ENCODE measurements around the gene MCM9. TPM values are rescaled to one million over a fixed set of nuclear protein-coding genes. Genes with fewer than 3 reads are reported as not detected.

Gene MCM9
- total RNA-seq, 2 donors from 2014 or later, result 12.8 to 21.7 TPM

GRCh38 chr6:118952683-118953082, 17.7 kb upstream of the MCM9 start:
- H3K27me3 Mint-ChIP-seq, result no peaks in the 10 kb centered on the region
- ATAC-seq (replicated peaks), result no peak
- H3K4me1 Mint-ChIP-seq, result no peaks in the 10 kb centered on the region
- peaks cover 11% of the 10 kb centered on the region for H3K9me3 Mint-ChIP-seq
- H3K36me3 Mint-ChIP-seq (ENCODE audit: low read depth), result no peaks in the 10 kb centered on the region
- H3K27ac Mint-ChIP-seq, result no peak overlapping the region
- H3K4me3 Mint-ChIP-seq, result no peak overlapping the region

DNA sequence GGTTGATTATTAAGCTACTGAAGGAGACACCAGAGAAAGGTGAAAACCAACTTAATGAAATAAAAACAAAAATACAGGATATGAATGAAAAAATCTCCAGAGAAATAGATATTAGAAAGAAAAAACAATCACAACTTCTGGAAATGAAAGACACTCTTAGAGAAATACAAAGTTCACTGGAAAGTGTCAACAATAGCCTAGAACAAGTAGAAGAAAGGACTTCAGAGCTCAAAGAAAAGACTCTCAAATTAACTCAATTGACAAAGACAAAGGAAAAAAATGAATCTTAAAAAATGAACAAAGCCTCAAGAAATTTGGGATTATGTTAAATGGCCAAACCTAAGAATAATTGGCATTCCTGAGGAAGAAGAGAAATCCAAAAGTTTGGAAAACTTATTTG, 10.3 kb upstream of the MCM9 start:
- Mint-ChIP-seq H3K27me3 (no peaks in the 10 kb centered on the region), H3K36me3 (ENCODE audit: low read depth) (no peaks in the 10 kb centered on the region), H3K27ac (no peak overlapping the region), H3K4me1 (no peaks in the 10 kb centered on the region), H3K9me3 (peaks cover 41% of the 10 kb centered on the region), H3K4me3 (no peak overlapping the region)
- ATAC-seq (replicated peaks), result no peak

GRCh38 chr6:118940770-118941169, 5.8 kb upstream of the MCM9 start:
- Mint-ChIP-seq H3K27ac (no peak overlapping the region), H3K27me3 (no peaks in the 10 kb centered on the region), H3K4me1 (peaks cover 8% of the 10 kb centered on the region), H3K36me3 (ENCODE audit: low read depth) (peaks cover 7% of the 10 kb centered on the region), H3K9me3 (peaks cover 27% of the 10 kb centered on the region), H3K4me3 (no peak overlapping the region)
- no peak for ATAC-seq (replicated peaks)

- peaks cover 17% of the 10 kb centered on the region for H3K9me3 Mint-ChIP-seq
- no peaks in the 10 kb centered on the region for H3K27me3 Mint-ChIP-seq
- no peak for ATAC-seq (replicated peaks)
- H3K36me3 Mint-ChIP-seq (ENCODE audit: low read depth), result peaks cover 7% of the 10 kb centered on the region
- H3K4me3 Mint-ChIP-seq, result no peak overlapping the region
- H3K4me1 Mint-ChIP-seq, result peaks cover 11% of the 10 kb centered on the region
- H3K27ac Mint-ChIP-seq, result no peak overlapping the region
These were observed 4.7 kb upstream of the MCM9 start for GRCh38 chr6:118939683-118940082.

- no peak for ATAC-seq (replicated peaks)
- H3K27me3 Mint-ChIP-seq, result no peaks in the 10 kb centered on the region
- peaks cover 16% of the 10 kb centered on the region for H3K4me1 Mint-ChIP-seq
- H3K9me3 Mint-ChIP-seq, result no peaks in the 10 kb centered on the region
- peak overlapping the region; percentile 89 for H3K27ac Mint-ChIP-seq
- peaks cover 24% of the 10 kb centered on the region for H3K36me3 Mint-ChIP-seq (ENCODE audit: low read depth)
- H3K4me3 Mint-ChIP-seq, result peak overlapping the region; percentile 89
These were observed 1.2 kb upstream of the MCM9 start for GRCh38 chr6:118935978-118936703.

GRCh38 chr6:118935331-118935668, 341 bp upstream of the MCM9 start:
- Mint-ChIP-seq H3K27ac (peak overlapping the region; percentile 89), H3K4me1 (peaks cover 16% of the 10 kb centered on the region), H3K27me3 (no peaks in the 10 kb centered on the region), H3K36me3 (ENCODE audit: low read depth) (peaks cover 32% of the 10 kb centered on the region), H3K9me3 (no peaks in the 10 kb centered on the region), H3K4me3 (peak overlapping the region; percentile 89)
- ATAC-seq (replicated peaks), result no peak

DNA sequence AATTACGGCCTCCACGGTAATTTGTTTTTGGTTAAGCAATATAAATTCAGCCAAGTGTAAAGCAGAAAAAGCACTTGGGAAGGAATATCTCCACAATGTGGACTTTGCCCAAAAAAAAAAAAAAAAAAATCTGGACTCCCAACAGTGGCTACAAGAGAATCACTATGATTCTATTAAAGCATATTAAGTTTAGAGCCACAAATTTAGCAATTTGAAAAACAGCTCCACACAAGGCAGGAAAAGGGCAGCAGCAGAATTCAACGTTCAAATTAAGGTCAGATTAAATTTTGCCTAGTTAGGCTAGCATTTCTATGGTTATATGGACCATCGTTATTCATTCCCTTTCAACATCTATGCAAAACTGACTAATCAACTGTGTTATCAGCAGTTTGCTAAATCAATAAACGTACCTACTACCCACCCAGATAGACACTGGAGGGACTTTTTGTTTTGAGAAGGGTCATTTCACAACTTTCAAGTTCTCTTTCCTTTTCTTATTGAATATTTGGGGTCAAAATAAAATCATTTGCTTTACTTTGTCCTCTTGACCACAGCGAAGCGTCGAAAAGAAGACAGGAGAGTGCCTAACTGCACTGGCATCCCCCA, 1.0 kb downstream of the MCM9 start:
- Mint-ChIP-seq H3K4me3 (peak overlapping the region; percentile 89), H3K27ac (peak overlapping the region; percentile 89), H3K36me3 (ENCODE audit: low read depth) (peaks cover 39% of the 10 kb centered on the region), H3K4me1 (peaks cover 16% of the 10 kb centered on the region), H3K27me3 (no peaks in the 10 kb centered on the region), H3K9me3 (no peaks in the 10 kb centered on the region)
- ATAC-seq (replicated peaks), result no peak

DNA sequence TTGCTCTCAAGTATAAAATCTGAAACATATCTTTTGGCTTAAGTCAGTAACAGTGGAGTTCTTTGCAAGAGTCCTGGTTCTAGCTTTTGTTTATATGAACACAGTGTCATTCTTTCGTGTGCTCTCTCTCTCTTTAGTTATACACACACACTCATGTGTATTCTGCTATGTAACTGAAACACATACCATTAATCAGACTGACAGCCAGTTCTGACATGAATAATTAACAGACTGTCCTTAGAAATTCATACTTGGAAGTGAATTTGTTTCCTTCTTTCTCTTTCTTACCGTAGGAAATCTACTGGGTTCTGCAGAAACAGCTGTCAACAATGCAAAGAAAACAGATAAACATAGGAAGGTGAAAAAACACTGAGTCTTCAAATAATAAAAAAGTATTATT, 2.5 kb downstream of the MCM9 start:
- Mint-ChIP-seq H3K9me3 (no peaks in the 10 kb centered on the region), H3K27me3 (no peaks in the 10 kb centered on the region)

DNA sequence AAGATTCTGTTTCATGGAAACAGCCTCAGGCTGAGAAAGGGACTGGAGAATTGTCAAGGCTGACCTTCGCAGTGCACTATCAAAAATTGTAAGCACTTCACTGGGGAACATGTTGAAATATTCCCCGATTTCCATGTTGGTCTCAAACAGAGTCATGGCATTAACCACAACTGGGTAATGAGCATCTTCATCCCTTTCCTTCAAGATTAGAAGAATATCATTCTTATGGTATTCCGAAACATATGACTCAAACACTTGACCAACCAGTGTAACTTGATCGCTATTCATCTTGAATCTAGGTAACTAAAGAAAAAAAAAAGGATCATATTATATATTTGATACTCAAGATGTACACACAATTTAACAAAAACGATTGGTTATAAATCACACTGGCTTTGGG, 3.5 kb downstream of the MCM9 start:
- peaks cover 10% of the 10 kb centered on the region for H3K4me1 Mint-ChIP-seq
- H3K36me3 Mint-ChIP-seq (ENCODE audit: low read depth), result peaks cover 59% of the 10 kb centered on the region
- no peaks in the 10 kb centered on the region for H3K27me3 Mint-ChIP-seq
- H3K27ac Mint-ChIP-seq, result no peak overlapping the region
- H3K4me3 Mint-ChIP-seq, result no peak overlapping the region
- no peak for ATAC-seq (replicated peaks)
- no peaks in the 10 kb centered on the region for H3K9me3 Mint-ChIP-seq

More for the DNA sequence above, 2.5 kb downstream of the MCM9 start:
- peak overlapping the region; percentile 89 for H3K4me3 Mint-ChIP-seq
- peaks cover 16% of the 10 kb centered on the region for H3K4me1 Mint-ChIP-seq
- no peak overlapping the region for H3K27ac Mint-ChIP-seq
- H3K36me3 Mint-ChIP-seq (ENCODE audit: low read depth), result peaks cover 51% of the 10 kb centered on the region
- ATAC-seq (replicated peaks), result no peak

GRCh38 chr6:118930680-118931079, 4.3 kb downstream of the MCM9 start:
- ATAC-seq (replicated peaks), result no peak
- peaks cover 7% of the 10 kb centered on the region for H3K4me1 Mint-ChIP-seq
- no peak overlapping the region for H3K4me3 Mint-ChIP-seq
- no peaks in the 10 kb centered on the region for H3K27me3 Mint-ChIP-seq
- no peaks in the 10 kb centered on the region for H3K9me3 Mint-ChIP-seq
- peaks cover 65% of the 10 kb centered on the region for H3K36me3 Mint-ChIP-seq (ENCODE audit: low read depth)
- H3K27ac Mint-ChIP-seq, result no peak overlapping the region

GRCh38 chr6:118923035-118923434, 11.9 kb downstream of the MCM9 start:
- H3K27ac Mint-ChIP-seq, result no peak overlapping the region
- no peak overlapping the region for H3K4me3 Mint-ChIP-seq
- H3K27me3 Mint-ChIP-seq, result no peaks in the 10 kb centered on the region
- H3K36me3 Mint-ChIP-seq (ENCODE audit: low read depth), result peaks cover 91% of the 10 kb centered on the region
- no peak for ATAC-seq (replicated peaks)
- H3K9me3 Mint-ChIP-seq, result no peaks in the 10 kb centered on the region
- no peaks in the 10 kb centered on the region for H3K4me1 Mint-ChIP-seq

DNA sequence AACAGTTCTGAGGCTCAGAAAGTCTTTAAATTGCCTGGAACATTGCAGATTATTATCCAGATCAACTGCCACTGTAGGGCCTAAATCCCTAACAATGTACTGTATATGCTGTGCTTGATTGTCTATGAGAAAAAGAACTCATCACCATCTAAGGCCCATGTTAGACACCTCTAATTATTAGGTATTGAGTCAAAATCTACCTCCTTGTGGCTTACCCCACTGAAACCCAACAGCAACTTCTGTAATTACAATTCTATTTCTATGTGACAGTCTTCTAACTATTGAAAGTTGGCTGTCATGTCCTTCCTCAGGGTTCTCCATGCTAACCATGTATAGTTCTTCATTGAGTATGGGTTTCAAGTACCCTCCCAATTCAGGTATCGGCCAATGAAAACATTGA, 13.9 kb downstream of the MCM9 start:
- H3K9me3 Mint-ChIP-seq, result no peaks in the 10 kb centered on the region
- H3K27me3 Mint-ChIP-seq, result no peaks in the 10 kb centered on the region
- no peak overlapping the region for H3K27ac Mint-ChIP-seq
- H3K4me3 Mint-ChIP-seq, result no peak overlapping the region
- H3K36me3 Mint-ChIP-seq (ENCODE audit: low read depth), result peaks cover 94% of the 10 kb centered on the region
- ATAC-seq (replicated peaks), result peak; percentile 12
- H3K4me1 Mint-ChIP-seq, result no peaks in the 10 kb centered on the region

DNA sequence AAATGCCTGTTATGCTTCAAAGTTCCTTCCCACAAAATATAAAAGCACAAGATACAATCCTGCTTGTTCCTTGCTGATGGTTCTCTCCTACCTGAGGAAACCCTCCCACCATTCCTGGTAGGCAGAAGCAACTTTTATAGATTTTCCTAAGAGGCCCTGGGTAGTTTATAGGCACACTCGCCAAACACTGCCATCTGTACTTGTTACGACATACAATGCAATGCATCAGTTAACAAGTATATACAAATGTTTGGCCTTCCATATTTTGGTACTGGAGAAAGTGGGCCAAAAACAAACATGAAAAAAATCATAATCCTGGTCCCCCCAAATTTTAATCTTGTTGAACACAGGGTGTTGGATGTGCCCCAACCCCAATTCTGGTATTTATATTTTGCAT, 16.6 kb downstream of the MCM9 start:
- ATAC-seq (replicated peaks), result no peak
- Mint-ChIP-seq H3K36me3 (ENCODE audit: low read depth) (peaks cover 96% of the 10 kb centered on the region), H3K9me3 (no peaks in the 10 kb centered on the region), H3K27ac (no peak overlapping the region), H3K4me3 (no peak overlapping the region), H3K4me1 (peaks cover 5% of the 10 kb centered on the region), H3K27me3 (no peaks in the 10 kb centered on the region)

DNA sequence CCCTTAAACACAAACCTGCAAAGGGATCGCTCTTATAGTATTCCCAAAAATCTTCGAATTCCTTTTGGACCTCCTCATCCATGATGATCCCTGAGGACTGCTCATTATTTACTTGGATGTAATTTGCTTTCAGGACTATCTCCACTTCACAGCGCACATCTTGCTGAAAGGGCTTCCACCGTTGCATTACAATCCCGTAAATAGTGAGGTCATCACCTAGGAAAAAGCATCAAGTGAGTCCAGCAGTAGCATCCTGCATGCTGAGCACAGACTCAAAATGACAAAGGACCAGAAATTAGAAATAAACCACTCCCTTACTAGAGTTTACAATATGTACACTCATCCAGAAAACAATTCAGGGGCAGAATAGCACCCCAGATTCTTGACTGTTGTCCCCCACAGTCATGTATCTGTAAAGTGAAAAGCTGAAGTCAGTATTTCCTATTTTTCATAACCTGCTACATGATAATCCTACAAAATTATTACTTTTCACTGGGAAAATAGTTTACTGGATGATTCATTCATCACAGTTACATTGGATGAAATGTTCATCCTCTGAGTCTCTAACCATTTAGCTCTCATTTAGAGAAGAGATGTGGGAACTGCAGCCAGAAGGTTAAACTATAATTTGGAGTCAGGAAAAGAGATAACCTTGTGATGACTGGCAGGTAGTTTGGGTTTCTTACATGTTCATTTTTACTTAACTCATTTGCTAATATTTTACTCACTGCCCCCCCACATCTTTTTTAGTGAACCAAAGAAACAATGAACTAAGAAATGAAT, 17.2 kb downstream of the MCM9 start:
- Mint-ChIP-seq H3K36me3 (ENCODE audit: low read depth) (peaks cover 96% of the 10 kb centered on the region), H3K9me3 (no peaks in the 10 kb centered on the region), H3K4me3 (no peak overlapping the region), H3K4me1 (peaks cover 5% of the 10 kb centered on the region), H3K27me3 (no peaks in the 10 kb centered on the region), H3K27ac (no peak overlapping the region)
- ATAC-seq (replicated peaks), result no peak

DNA sequence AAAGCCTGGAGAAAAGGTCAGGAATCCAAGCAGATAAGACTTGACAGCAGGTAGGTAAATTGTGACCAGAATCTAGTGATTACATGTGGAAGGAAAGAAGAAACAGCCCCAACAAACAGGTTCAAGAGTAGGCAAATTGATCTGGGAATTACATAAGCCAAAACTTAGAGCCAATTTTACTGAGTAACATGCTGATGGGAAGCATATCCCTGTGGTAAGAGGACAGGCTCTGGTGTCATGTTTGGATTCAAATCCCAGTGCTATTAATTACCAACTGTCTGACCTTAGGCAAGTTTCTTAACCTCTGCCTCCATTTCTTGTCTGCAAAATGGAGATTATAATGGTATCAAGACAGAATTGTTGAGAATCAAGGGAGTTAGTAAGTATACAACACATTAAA, 20.4 kb downstream of the MCM9 start:
- Mint-ChIP-seq H3K27me3 (no peaks in the 10 kb centered on the region), H3K9me3 (no peaks in the 10 kb centered on the region), H3K4me1 (peaks cover 5% of the 10 kb centered on the region), H3K4me3 (no peak overlapping the region), H3K27ac (peak overlapping the region; percentile 21), H3K36me3 (ENCODE audit: low read depth) (peaks cover 92% of the 10 kb centered on the region)
- ATAC-seq (replicated peaks), result no peak
